Stimulated activated CD4-positive, alpha-beta T cell treated with anti-CD3 and anti-CD28 coated beads, Interleukin-1b, Interleukin-23, amount 100 ng/mL, for 4 hours (primary cell): Measurements from ENCODE around the gene SPAG9.

Experiments used
- DNase-seq, 2 donors: peaks; one replicate each; pipeline ENCODE4 v3.0.0-alpha.2; 2020; ENCODE audit warnings: low read depth in 2 of 2

The SPAG9 gene

GRCh38 chr17:50993544-50993943 is 127.1 kb downstream of the SPAG9 start:
- no peak for DNase-seq

- DNase-seq: no peak
Observed at GRCh38 chr17:50989149-50989548, 131.5 kb downstream of the SPAG9 start.

GRCh38 chr17:50988427-50988826 is 132.2 kb downstream of the SPAG9 start:
- no peak for DNase-seq

- DNase-seq: no peak
Observed at GRCh38 chr17:50986989-50987660, 133.5 kb downstream of the SPAG9 start.

GRCh38 chr17:50981279-50981678 is 139.4 kb downstream of the SPAG9 start:
- no peak for DNase-seq

- no peak for DNase-seq
Observed at GRCh38 chr17:50979524-50979927, 141.1 kb downstream of the SPAG9 start.

- no peak for DNase-seq
Observed at GRCh38 chr17:50977487-50978159, 143.0 kb downstream of the SPAG9 start.

- DNase-seq: no peak
Observed at GRCh38 chr17:50976951-50977472, 143.7 kb downstream of the SPAG9 start.

GRCh38 chr17:50973557-50974494 is 146.8 kb downstream of the SPAG9 start:
- no peak for DNase-seq

- DNase-seq: no peak
Observed at GRCh38 chr17:50972577-50972976, 148.1 kb downstream of the SPAG9 start.

- no peak for DNase-seq
Observed at GRCh38 chr17:50967795-50968194, 152.9 kb downstream of the SPAG9 start.

- DNase-seq: no peak
Observed at GRCh38 chr17:50966163-50966666, 154.5 kb downstream of the SPAG9 start.

GRCh38 chr17:50963139-50963538 is 157.5 kb downstream of the SPAG9 start:
- DNase-seq: no peak

- no peak for DNase-seq
Observed at GRCh38 chr17:50961282-50962220, 159.1 kb downstream of the SPAG9 start.

- no peak for DNase-seq
Observed at GRCh38 chr17:50959341-50959740, 161.3 kb downstream of the SPAG9 start.

- no peak for DNase-seq
Observed at GRCh38 chr17:50957600-50958575, 162.8 kb downstream of the SPAG9 start.

- DNase-seq: peak; percentile 43 to 47
Observed at GRCh38 chr17:50956750-50957523, 163.7 kb downstream of the SPAG9 start.

- DNase-seq: no peak
Observed at GRCh38 chr17:50956409-50956749, 164.3 kb downstream of the SPAG9 start.

GRCh38 chr17:50955667-50956120 is 165.0 kb downstream of the SPAG9 start:
- DNase-seq: no peak
